Erythroblast (primary cell): ENCODE results near the gene SOCS7.

Experiments used
- DNase-seq, 2 experiments: peaks; one replicate each; lab custom pipeline; 2025; lab: John Stamatoyannopoulos, UW
- GATA1 ChIP-seq: IDR thresholded peaks from 2 replicates; pipeline ENCODE4 v1.6.1; 2011; ENCODE audit warnings: low read depth, mild to moderate bottlenecking, control low read depth, low read length, moderate library complexity
- POLR2A ChIP-seq: IDR thresholded peaks from 2 replicates; pipeline ENCODE4 v1.6.1; 2011; ENCODE audit warnings: mild to moderate bottlenecking, low read length

Gene SOCS7

GRCh38 chr17:38343608-38344419 lies 7.8 kb upstream of the SOCS7 start, which contains the start of gene GPR179:
Gene GPR179, minus strand, starts transcription at chr17:38343956. Its CDS starts 167 bp downstream, at chr17:38343789.
- TF ChIP-seq POLR2A (no peak), GATA1 (no peak)
- no peak for DNase-seq

GRCh38 chr17:38344420-38344745 lies 7.3 kb upstream of the SOCS7 start:
- DNase-seq = no peak
- no peak for TF ChIP-seq GATA1
- no peak for TF ChIP-seq POLR2A

- no peak for DNase-seq
- TF ChIP-seq GATA1 = no peak
- TF ChIP-seq POLR2A = no peak
Measured at GRCh38 chr17:38345743-38346142, 5.9 kb upstream of the SOCS7 start.

GRCh38 chr17:38349097-38349730 lies 2.4 kb upstream of the SOCS7 start:
- DNase-seq = peak; percentile 86 to 93
- no peak for TF ChIP-seq GATA1
- no peak for TF ChIP-seq POLR2A

- DNase-seq = no peak
- TF ChIP-seq GATA1 = no peak
Measured at GRCh38 chr17:38350035-38350434, 1.6 kb upstream of the SOCS7 start.

- DNase-seq = peak; percentile 50 to 63
- TF ChIP-seq POLR2A = no peak
- no peak for TF ChIP-seq GATA1
Measured at GRCh38 chr17:38352245-38353085, 821 bp downstream of the SOCS7 start.

GRCh38 chr17:38353086-38353604 lies 1.5 kb downstream of the SOCS7 start:
- DNase-seq = peak in 1 of 2 experiments; percentile 37
- no peak for TF ChIP-seq GATA1
- TF ChIP-seq POLR2A = no peak

- no peak for TF ChIP-seq POLR2A
- TF ChIP-seq GATA1 = no peak
- DNase-seq = no peak
Measured at GRCh38 chr17:38353668-38354067, 2.0 kb downstream of the SOCS7 start.

GRCh38 chr17:38354466-38354865 lies 2.8 kb downstream of the SOCS7 start:
- no peak for DNase-seq
- TF ChIP-seq GATA1 (no peak), POLR2A (no peak)

GRCh38 chr17:38355251-38355650 lies 3.6 kb downstream of the SOCS7 start:
- TF ChIP-seq POLR2A = no peak
- no peak for TF ChIP-seq GATA1
- no peak for DNase-seq

GRCh38 chr17:38357486-38358123 lies 6.0 kb downstream of the SOCS7 start:
- no peak for DNase-seq
- TF ChIP-seq POLR2A = no peak
- no peak for TF ChIP-seq GATA1

GRCh38 chr17:38358586-38359513 lies 7.2 kb downstream of the SOCS7 start:
- no peak for TF ChIP-seq POLR2A
- TF ChIP-seq GATA1 = no peak
- no peak for DNase-seq
